Naive thymus-derived CD8-positive, alpha-beta T cell (primary cell): ENCODE results near the gene CD99. TPM values are rescaled to one million over a fixed set of nuclear protein-coding genes. Genes with fewer than 3 reads are reported as not detected.

Source experiments
- ATAC-seq, 2 donors: fragments of 150-1000 bp; cut with Tn5 transposase in 1 of 2; sonication (Bioruptor Pico), chemical (Tn5 transposase) in 1 of 2; 1 replicate in 1 of 2; 2 replicates in 1 of 2; pipeline ENCODE4 v1.10.0; 2021; ENCODE audit warnings: mild to moderate bottlenecking in 2 of 2, moderate library complexity in 2 of 2
- POLR2A ChIA-PET: fragments of 350-600 bp; sonication (Branson Sonifier 250); formaldehyde crosslinking; loops from one replicate; lab custom pipeline; 2021; ENCODE audit warnings: antibody characterized with exemption; lab: Charles Lee
- DNase-seq, 10 donors: peaks; one replicate each; pipeline versions ENCODE4 v3.0.0 to v3.0.0-alpha.2; 2020 to 2022
- H3K27ac Mint-ChIP-seq, 10 donors: one replicate each; pipeline ENCODE4 v1.8.0; 2020 to 2022; ENCODE audit warnings: mild to moderate bottlenecking in 10 of 10, mixed read lengths in 10 of 10, moderate library complexity in 4 of 10, inconsistent platforms in 1 of 10
- H3K27me3 Mint-ChIP-seq, 5 donors: one replicate each; pipeline ENCODE4 v1.8.0; 2021 to 2022; ENCODE audit warnings: mixed read lengths in 5 of 5
- H3K36me3 Mint-ChIP-seq, 3 donors: one replicate each; pipeline ENCODE4 v1.8.0; 2020 to 2022; ENCODE audit warnings: mixed read lengths in 3 of 3, mild to moderate bottlenecking in 2 of 3, inconsistent platforms in 1 of 3
- H3K4me1 Mint-ChIP-seq, 4 donors: one replicate each; pipeline ENCODE4 v1.8.0; 2021 to 2022; ENCODE audit warnings: mixed read lengths in 4 of 4
- H3K4me3 Mint-ChIP-seq, 10 donors: one replicate each; pipeline ENCODE4 v1.8.0; 2020 to 2022; ENCODE audit warnings: mild to moderate bottlenecking in 10 of 10, mixed read lengths in 10 of 10, moderate library complexity in 6 of 10, inconsistent platforms in 1 of 10
- H3K9me3 Mint-ChIP-seq, 9 donors: one replicate each; pipeline ENCODE4 v1.8.0; 2020 to 2022; ENCODE audit warnings: mixed read lengths in 9 of 9, mild to moderate bottlenecking in 3 of 9, inconsistent platforms in 1 of 9, moderate library complexity in 1 of 9
- polyA plus RNA-seq, 3 donors: library from polyadenylated mRNA; unstranded; fragments of 300-500 nt; fragmentation: Illumina TruSeq; gene quantifications; one replicate each; pipeline ENCODE4 v1.2.3, GENCODE V29; 2021
- total RNA-seq, 8 experiments: library from RNA in 2 of 8; stranded (reverse) in 2 of 8; gene quantifications; one replicate each; pipeline ENCODE4 v1.2.3 and lab custom pipeline; 2021 to 2026

The CD99 gene
- total and polyA plus RNA-seq, 5 experiments from 2014 or later, result 120 to 218 (median 124) TPM

DNA sequence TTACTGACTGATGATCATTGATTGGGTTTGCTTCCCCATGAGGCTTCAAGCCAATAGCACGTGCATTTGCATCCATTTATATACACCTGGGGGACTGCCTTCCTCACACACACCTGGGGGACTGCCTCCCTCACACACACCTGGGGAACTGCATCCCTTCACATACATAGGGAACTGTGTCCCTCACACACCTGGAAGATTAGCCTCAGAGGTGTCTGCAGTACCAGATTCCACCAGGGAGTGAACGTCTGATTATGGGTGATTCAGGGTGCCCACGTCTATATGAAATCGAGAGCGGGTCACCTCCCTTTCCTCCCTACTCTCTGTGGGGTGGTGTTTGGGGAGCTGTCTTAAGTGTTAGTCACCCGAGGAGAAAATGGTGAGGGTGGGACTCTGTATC lies 16.9 kb downstream of the CD99 start:
- Mint-ChIP-seq H3K9me3 (no peaks in the 10 kb centered on the region), H3K4me1 (peaks cover 51 to 81% (median 73%) of the 10 kb centered on the region in 4 donors), H3K4me3 (peak overlapping the region in 8 of 10 donors; percentile 5 to 75 (median 68)), H3K27me3 (no peaks in the 10 kb centered on the region), H3K27ac (peak overlapping the region; percentile 18 to 90 (median 80)), H3K36me3 (peaks cover 0 to 26% (median 0%) of the 10 kb centered on the region in 3 donors)
- POLR2A ChIA-PET, result no interaction called here
- DNase-seq (peak in 1 of 10 donors; percentile 52), ATAC-seq (peak in 1 of 2 donors; percentile 21)

DNA sequence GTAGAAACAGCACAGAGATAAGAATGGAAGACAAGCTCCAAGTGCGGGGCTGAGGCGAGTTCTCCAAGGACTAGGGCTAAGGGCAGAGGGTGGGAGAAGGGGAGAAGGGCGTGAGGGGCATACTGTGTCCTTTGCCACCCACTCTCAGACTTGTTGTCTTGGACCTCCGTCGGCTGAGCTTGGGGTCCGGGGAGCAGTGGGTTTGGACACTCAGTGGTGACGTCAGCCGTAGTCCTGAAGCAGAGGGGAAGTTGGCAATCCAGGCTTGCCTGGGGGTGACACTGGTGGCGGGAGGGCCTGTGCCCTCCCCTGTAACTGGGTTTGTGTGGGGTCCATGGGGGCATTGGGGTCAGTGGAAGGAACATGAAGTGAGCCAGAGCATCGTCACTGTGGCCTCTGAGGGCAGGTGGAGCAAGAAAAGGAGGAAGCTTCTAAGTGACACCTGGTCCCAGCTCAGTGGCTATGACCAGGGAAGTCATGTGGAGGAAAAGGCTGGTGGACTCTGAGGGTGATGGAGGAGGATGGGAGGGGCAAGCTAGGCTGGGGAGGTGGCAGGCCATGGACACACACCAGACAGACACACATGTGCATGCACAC lies 17.6 kb downstream of the CD99 start:
- Mint-ChIP-seq H3K27ac (peak overlapping the region; percentile 18 to 90 (median 64)), H3K36me3 (peaks cover 0 to 27% (median 0%) of the 10 kb centered on the region in 3 donors), H3K9me3 (no peaks in the 10 kb centered on the region), H3K4me1 (peaks cover 50 to 75% (median 67%) of the 10 kb centered on the region in 4 donors), H3K27me3 (no peaks in the 10 kb centered on the region), H3K4me3 (peak overlapping the region in 6 of 10 donors; percentile 26 to 78 (median 60))
- ATAC-seq (no peak), DNase-seq (no peak)
- POLR2A ChIA-PET, result no interaction called here

DNA sequence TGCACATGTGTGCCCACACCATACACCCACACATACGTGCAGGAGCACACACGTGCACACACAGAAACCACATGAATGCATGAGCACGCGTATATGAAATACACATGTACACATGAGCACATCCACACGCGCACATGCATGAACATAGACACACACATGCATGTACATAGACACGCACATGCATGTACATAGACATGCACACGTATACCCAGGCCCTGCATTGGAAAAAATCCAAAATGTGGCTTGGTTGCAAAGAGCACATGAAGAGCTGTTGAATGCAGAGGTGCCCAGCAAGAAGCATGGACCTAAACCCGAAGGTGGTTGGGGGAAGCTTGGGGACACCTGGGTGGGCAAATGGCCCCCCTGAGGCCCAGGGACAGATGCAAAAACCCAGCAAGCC lies 18.5 kb downstream of the CD99 start:
- no peaks in the 10 kb centered on the region for H3K27me3 Mint-ChIP-seq
- POLR2A ChIA-PET, result no interaction called here
- peak overlapping the region; percentile 69 to 84 (median 79) for H3K4me3 Mint-ChIP-seq
- DNase-seq, result no peak
- peaks cover 0 to 29% (median 0%) of the 10 kb centered on the region in 3 donors for H3K36me3 Mint-ChIP-seq
- peaks cover 47 to 70% (median 60%) of the 10 kb centered on the region in 4 donors for H3K4me1 Mint-ChIP-seq
- H3K27ac Mint-ChIP-seq, result peak overlapping the region in 9 of 10 donors; percentile 66 to 90 (median 84)
- ATAC-seq, result no peak
- H3K9me3 Mint-ChIP-seq, result no peaks in the 10 kb centered on the region

DNA sequence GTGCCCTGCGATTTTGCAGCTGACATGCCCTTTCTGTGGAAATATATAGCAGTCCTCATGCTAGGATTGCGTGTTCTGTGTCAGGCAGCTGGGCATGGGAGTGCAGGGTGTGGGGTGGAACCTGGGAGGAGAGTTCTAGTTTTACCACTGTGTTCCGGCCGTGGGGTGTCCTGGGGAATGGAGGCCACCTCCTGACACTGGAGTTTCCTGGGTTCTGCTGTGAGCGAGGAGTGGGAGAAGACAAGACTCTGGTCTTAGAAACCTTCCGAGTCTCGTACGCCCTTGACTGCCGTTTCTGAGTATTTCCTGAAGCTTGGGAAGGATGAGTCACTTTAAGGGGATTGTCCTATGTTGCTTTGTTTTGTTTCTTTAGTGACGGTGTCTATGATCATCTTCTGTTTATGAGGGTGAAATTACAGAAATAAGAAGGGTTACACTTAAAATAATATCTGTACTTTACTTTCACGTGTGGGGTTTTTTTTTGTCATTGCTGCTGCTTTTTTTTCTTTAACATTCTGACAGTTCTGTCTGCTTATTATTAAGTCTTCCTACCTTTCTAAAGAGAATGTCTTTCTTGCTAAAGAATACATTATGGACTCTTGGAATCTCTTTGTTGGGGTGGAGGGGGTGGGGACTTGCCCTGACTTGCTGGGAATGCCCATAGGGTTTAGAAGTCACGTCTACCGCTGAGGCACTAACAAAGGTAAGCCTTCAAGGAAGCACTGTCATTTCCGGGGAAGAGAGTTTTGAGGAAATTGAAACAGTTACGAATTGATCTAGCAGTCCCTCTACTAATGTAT lies 19.1 kb downstream of the CD99 start:
- H3K9me3 Mint-ChIP-seq, result no peaks in the 10 kb centered on the region
- POLR2A ChIA-PET, result no interaction called here
- H3K27ac Mint-ChIP-seq, result peak overlapping the region; percentile 52 to 90 (median 82)
- no peak for DNase-seq
- peaks cover 45 to 70% (median 58%) of the 10 kb centered on the region in 4 donors for H3K4me1 Mint-ChIP-seq
- H3K36me3 Mint-ChIP-seq, result peaks cover 0 to 28% (median 0%) of the 10 kb centered on the region in 3 donors
- no peaks in the 10 kb centered on the region for H3K27me3 Mint-ChIP-seq
- peak; percentile 54 to 59 for ATAC-seq
- peak overlapping the region; percentile 69 to 84 (median 79) for H3K4me3 Mint-ChIP-seq

DNA sequence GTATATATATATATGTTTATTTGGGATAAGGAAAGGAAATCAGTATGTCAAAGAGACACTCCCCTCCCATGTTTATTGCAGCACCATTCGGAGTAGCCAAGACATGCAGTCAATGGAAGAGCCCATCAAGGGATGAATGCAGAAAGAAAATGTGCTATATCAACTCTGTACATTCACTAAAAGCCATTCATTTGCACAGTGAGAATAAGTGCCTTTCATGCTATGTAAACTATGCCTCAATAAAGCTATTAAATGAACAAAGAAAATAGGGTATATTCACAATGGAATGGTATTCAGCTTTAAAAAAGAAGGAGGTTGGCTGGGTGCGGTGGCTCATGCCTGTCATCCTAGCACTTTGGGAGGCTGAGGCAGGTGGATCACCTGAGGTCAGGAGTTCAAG lies 20.3 kb downstream of the CD99 start:
- Mint-ChIP-seq H3K27ac (peak overlapping the region in 1 of 10 donors; percentile 34), H3K36me3 (peaks cover 0 to 34% (median 3%) of the 10 kb centered on the region in 3 donors)

DNA sequence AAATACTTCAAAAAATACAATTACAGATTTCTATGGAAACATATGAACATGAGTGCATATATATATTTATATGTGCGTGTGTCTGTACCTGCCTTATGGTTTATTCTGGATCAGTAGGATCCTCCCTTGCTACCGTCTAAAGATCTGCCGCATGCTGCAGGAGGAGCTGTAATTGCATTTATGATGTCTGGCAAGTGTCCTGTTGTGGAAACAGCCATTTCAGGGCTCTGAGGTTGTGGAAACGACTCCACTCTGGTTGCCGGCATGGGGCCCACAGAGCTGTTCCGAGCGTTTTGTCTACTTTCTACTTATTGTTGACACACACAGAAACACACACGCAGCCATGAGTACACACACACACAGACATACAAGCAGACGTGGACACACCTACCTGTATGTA lies 21.3 kb downstream of the CD99 start:
- H3K4me3 Mint-ChIP-seq, result no peak overlapping the region
- ATAC-seq, result no peak
- POLR2A ChIA-PET, result no interaction called here
- peaks cover 34 to 61% (median 51%) of the 10 kb centered on the region in 4 donors for H3K4me1 Mint-ChIP-seq
- H3K27ac Mint-ChIP-seq, result no peak overlapping the region
- H3K9me3 Mint-ChIP-seq, result no peaks in the 10 kb centered on the region
- H3K27me3 Mint-ChIP-seq, result no peaks in the 10 kb centered on the region
- H3K36me3 Mint-ChIP-seq, result peaks cover 0 to 42% (median 5%) of the 10 kb centered on the region in 3 donors
- no peak for DNase-seq

More for the DNA sequence above, 20.3 kb downstream of the CD99 start:
- H3K4me3 Mint-ChIP-seq, result no peak overlapping the region
- H3K4me1 Mint-ChIP-seq, result peaks cover 41 to 68% (median 57%) of the 10 kb centered on the region in 4 donors
- no peaks in the 10 kb centered on the region for H3K9me3 Mint-ChIP-seq
- ATAC-seq (no peak), DNase-seq (no peak)
- no peaks in the 10 kb centered on the region for H3K27me3 Mint-ChIP-seq
- POLR2A ChIA-PET, result no interaction called here

DNA sequence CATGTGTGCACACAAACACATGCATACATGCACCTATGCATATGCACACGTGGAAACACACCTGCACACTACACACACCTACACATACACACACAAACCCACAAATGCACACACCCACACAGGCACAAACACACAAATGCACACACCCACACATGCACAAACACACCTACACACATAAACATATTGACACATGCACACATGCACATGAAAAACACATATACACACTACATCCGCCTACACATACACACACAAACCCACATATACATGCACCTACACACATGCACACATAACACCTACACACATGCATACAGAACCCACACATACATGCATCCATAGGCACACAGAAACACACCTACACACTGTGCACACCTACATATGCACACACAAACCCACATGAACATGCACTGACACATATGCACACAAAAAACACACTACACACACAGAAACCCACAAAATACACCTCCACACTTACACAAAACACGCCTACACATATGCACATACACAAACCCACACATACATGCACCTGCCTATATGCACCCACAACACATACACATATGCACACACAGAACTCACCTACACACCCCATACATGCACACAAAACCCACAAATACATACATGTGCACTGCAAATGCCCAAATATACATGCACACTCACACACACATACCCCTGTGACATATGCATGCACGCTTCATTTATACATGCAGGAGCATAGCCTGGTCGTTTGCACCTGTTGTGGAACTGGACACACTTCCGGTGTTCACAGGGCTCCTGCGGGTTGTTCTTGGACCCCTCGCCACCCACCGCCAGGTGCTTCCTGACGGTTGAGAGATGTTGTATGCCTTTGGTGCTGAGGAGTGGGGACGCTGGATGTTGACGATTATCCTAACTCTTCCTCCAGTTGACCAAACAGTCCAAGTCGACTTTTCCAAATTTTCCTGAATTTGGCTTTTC lies 22.1 kb downstream of the CD99 start:
- H3K4me1 Mint-ChIP-seq, result peaks cover 26 to 55% (median 45%) of the 10 kb centered on the region in 4 donors
- H3K36me3 Mint-ChIP-seq, result peaks cover 0 to 48% (median 12%) of the 10 kb centered on the region in 3 donors
- no peaks in the 10 kb centered on the region for H3K27me3 Mint-ChIP-seq
- peak overlapping the region in 2 of 10 donors; percentile 21 to 69 for H3K27ac Mint-ChIP-seq
- ATAC-seq, result no peak
- DNase-seq, result no peak
- no peaks in the 10 kb centered on the region for H3K9me3 Mint-ChIP-seq
- H3K4me3 Mint-ChIP-seq, result no peak overlapping the region
- POLR2A ChIA-PET, result no interaction called here

DNA sequence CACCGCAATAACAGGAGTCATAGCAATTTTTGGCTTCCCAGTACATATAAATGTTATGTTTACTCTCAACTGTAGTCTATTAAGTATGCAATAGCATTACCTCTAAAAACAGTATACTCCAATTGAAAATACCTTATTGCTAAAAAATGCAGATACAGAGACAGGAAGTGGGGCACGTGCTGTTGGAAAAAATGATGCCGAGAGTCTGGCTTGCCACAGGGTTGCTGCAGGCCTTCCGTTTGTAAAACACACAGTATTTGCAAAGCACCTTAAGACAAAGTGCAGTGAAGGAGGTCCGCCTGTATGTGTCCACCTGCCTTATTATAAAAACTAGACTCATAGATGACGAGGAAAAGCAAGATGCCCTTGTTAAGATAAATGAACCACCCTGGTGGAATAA lies 23.5 kb downstream of the CD99 start:
- Mint-ChIP-seq H3K27ac (peak overlapping the region in 5 of 10 donors; percentile 22 to 69 (median 59)), H3K4me3 (peak overlapping the region in 1 of 10 donors; percentile 1), H3K4me1 (peaks cover 13 to 41% (median 32%) of the 10 kb centered on the region in 4 donors), H3K27me3 (no peaks in the 10 kb centered on the region), H3K9me3 (no peaks in the 10 kb centered on the region), H3K36me3 (peaks cover 7 to 62% (median 23%) of the 10 kb centered on the region in 3 donors)
- DNase-seq (no peak), ATAC-seq (peak in 1 of 2 donors; percentile 36)
- POLR2A ChIA-PET, result no interaction called here

DNA sequence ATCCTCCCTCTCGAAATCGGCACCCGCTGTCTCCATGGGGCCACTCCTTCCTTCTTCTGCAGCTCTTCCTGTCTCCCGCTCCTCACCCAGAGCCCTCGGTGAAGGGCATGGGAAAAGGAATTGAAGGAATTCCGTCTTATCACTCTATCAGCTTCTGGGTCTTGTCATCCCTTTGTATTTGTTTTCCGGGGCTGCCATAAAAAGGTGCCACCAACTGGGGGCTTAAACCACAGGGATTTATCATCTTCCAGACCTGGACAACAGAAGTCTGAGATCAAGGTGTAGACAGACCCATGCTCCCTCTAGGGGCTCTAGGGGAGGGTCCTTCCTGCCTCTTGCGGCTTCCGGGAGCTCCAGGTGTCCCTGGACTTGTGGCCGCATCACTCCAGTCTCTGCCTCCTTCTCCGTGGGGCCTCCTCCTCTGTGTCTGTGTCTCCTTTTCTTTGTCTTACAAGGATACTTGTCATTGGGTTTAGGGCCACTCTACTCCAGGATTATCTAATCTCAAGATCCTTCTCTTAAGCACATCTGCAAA lies 24.0 kb downstream of the CD99 start:
- H3K36me3 Mint-ChIP-seq, result peaks cover 9 to 68% (median 29%) of the 10 kb centered on the region in 3 donors
- ATAC-seq, result no peak
- H3K27ac Mint-ChIP-seq, result peak overlapping the region in 7 of 10 donors; percentile 8 to 70 (median 56)
- peak overlapping the region in 4 of 10 donors; percentile 10 to 64 (median 22) for H3K4me3 Mint-ChIP-seq
- H3K4me1 Mint-ChIP-seq, result peaks cover 7 to 35% (median 27%) of the 10 kb centered on the region in 4 donors
- no peaks in the 10 kb centered on the region for H3K9me3 Mint-ChIP-seq
- POLR2A ChIA-PET, result no interaction called here
- DNase-seq, result no peak
- no peaks in the 10 kb centered on the region for H3K27me3 Mint-ChIP-seq

DNA sequence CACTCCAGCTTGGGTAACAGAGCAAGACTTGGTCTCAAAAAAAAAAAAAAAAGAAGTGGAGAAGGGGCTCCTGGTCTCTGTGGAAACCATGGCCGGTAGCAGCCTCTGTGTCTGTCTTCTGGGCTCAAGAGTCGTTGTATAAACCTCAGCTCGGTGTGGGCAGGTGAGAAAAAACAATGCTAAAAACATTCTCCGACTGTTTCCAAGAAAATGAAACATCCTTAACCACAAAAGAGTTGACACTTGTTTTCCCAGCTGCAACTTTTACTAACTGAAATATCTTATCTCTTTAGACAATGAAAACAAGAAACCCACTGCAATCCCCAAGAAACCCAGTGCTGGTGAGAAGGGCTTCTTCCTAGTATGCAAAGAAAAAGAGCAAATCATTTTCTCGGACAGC lies 26.2 kb downstream of the CD99 start:
- no peak for DNase-seq
- H3K27ac Mint-ChIP-seq, result peak overlapping the region in 3 of 10 donors; percentile 12 to 63 (median 44)
- H3K4me3 Mint-ChIP-seq, result no peak overlapping the region

DNA sequence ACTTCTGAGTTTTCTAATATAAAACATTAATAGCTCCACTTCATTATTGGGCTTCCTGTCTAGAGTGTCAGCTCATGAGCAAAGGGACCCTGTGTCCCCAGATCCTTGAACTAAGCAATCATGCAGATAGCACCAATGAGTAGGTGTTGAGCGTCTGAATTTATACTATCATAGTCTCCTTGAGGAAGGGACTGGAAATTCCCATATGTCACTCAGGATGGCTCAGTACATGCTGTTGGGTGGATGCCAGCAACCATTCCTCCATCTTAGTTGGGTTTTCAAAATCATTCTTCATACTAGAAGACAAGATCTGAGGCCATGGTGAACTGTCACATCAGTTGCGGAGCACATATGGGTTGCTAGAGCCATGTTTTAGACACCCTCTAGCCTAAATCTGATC lies 27.7 kb downstream of the CD99 start:
- ATAC-seq (no peak), DNase-seq (no peak)
- Mint-ChIP-seq H3K36me3 (peaks cover 9 to 93% (median 45%) of the 10 kb centered on the region in 3 donors), H3K27ac (peak overlapping the region in 1 of 10 donors; percentile 84), H3K27me3 (no peaks in the 10 kb centered on the region), H3K4me3 (no peak overlapping the region), H3K9me3 (no peaks in the 10 kb centered on the region), H3K4me1 (peaks cover 0 to 23% (median 17%) of the 10 kb centered on the region in 4 donors)
- POLR2A ChIA-PET, result no interaction called here

More for the DNA sequence above, 26.2 kb downstream of the CD99 start:
- no peaks in the 10 kb centered on the region for H3K27me3 Mint-ChIP-seq
- POLR2A ChIA-PET, result no interaction called here
- H3K9me3 Mint-ChIP-seq, result no peaks in the 10 kb centered on the region
- ATAC-seq, result no peak
- peaks cover 9 to 80% (median 36%) of the 10 kb centered on the region in 3 donors for H3K36me3 Mint-ChIP-seq
- H3K4me1 Mint-ChIP-seq, result peaks cover 0 to 23% (median 17%) of the 10 kb centered on the region in 4 donors
